HEK293T (cell line): ENCODE data around the gene WNT7A.

Experiments
- CTCF ChIA-PET: fragments of 350-600 bp; formaldehyde crosslinking; extraction: SDS; loops from one replicate; lab custom pipeline; 2021; ENCODE audit warnings: antibody characterized with exemption, inconsistent platforms; lab: Yijun Ruan, JAX
- POLR2A ChIA-PET: fragments of 350-600 bp; formaldehyde crosslinking; extraction: SDS; loops from one replicate; lab custom pipeline; 2020; ENCODE audit warnings: antibody characterized with exemption, inconsistent platforms; lab: Yijun Ruan, JAX
- DNase-seq: peaks from one replicate; pipeline ENCODE4 v3.0.0; 2012; ENCODE audit warnings: mixed read lengths; ENCODE audit errors: extremely low spot score
- ARNT ChIP-seq: fragments of 450-650 bp; IDR thresholded peaks from 2 replicates; pipeline ENCODE4 v1.6.1; 2017; ENCODE audit warnings: mild to moderate bottlenecking
- BHLHE40 ChIP-seq: fragments of 450-650 bp; IDR thresholded peaks from 2 replicates; pipeline ENCODE4 v1.6.1; 2016; ENCODE audit warnings: mild to moderate bottlenecking, moderate library complexity, borderline replicate concordance
- CTBP1 ChIP-seq: fragments of 450-650 bp; IDR thresholded peaks from 2 replicates; pipeline ENCODE4 v1.6.1; 2016; ENCODE audit warnings: borderline replicate concordance
- ELF4 ChIP-seq: fragments of 450-650 bp; IDR thresholded peaks from 2 replicates; pipeline ENCODE4 v1.6.1; 2017; ENCODE audit warnings: antibody characterized with exemption
- FOXA1 ChIP-seq: fragments of 450-650 bp; IDR thresholded peaks from 2 replicates; pipeline ENCODE4 v1.6.1; 2016; ENCODE audit warnings: mild to moderate bottlenecking
- FOXK2 ChIP-seq: fragments of 450-650 bp; IDR thresholded peaks from 2 replicates; pipeline ENCODE4 v1.6.1; 2016; ENCODE audit warnings: mild to moderate bottlenecking
- FOXM1 ChIP-seq: fragments of 450-650 bp; IDR thresholded peaks from 2 replicates; pipeline ENCODE4 v1.6.1; 2017; ENCODE audit warnings: mild to moderate bottlenecking, borderline replicate concordance
- HDGF ChIP-seq: fragments of 450-650 bp; IDR thresholded peaks from 2 replicates; pipeline ENCODE4 v1.6.1; 2017; ENCODE audit warnings: antibody characterized with exemption, borderline replicate concordance
- L3MBTL2 ChIP-seq: fragments of 450-650 bp; conservative IDR thresholded peaks from 2 replicates; pipeline ENCODE4 v1.6.1; 2016; ENCODE audit warnings: mild to moderate bottlenecking
- LEF1 ChIP-seq: fragments of 450-650 bp; IDR thresholded peaks from 2 replicates; pipeline ENCODE4 v1.6.1; 2017; ENCODE audit warnings: mild to moderate bottlenecking, borderline replicate concordance
- NFRKB ChIP-seq: fragments of 450-650 bp; IDR thresholded peaks from 2 replicates; pipeline ENCODE4 v1.6.1; 2016; ENCODE audit warnings: mild to moderate bottlenecking, moderate library complexity
- PKNOX1 ChIP-seq: fragments of 450-650 bp; IDR thresholded peaks from 2 replicates; pipeline ENCODE4 v1.6.1; 2016
- SP1 ChIP-seq: fragments of 450-650 bp; IDR thresholded peaks from 2 replicates; pipeline ENCODE4 v1.6.1; 2017
- SUZ12 ChIP-seq: fragments of 450-650 bp; IDR thresholded peaks from 2 replicates; pipeline ENCODE4 v1.6.1; 2016; ENCODE audit warnings: mild to moderate bottlenecking
- TARDBP ChIP-seq: fragments of 450-650 bp; IDR thresholded peaks from 2 replicates; pipeline ENCODE4 v1.6.1; 2016
- ZNF384 ChIP-seq: fragments of 450-650 bp; IDR thresholded peaks from 2 replicates; pipeline ENCODE4 v1.6.1; 2016

WNT7A gene

DNA sequence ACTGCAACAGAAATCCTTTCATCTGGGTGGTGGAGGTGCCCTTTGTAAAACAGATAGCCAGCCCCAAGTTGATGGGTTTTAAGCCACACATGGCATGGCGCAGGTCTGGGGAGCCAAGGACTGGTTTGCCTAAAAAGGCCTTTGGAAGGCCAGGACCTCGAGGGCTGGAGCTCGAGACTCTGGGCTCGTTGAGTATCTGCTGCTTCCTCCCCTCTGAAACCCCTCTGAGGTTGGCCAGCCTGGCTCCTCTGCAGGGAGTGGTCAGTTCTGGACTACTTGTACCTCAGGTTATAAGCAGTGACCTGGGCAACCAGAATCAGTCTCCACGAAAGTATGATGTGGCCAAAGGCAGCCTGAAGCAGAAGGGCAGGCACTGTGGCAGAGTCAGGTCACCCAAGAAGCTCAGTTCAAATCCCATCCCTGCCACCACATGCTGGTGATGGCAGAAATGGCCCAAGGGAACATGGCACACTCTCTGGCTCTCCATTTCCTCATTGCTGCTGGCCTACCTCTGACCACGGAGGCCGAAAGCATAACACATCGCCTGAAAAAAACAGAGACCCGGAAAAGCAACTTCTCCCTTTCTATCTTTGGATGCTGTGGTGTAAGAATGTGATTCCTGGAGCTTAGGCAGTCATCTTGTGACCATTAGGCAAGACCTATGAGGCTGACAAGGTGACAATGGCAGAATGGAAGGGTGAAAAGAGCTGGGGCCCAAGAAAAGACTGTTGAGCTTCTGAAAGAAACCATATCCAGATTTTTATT is 51.2 kb downstream of the WNT7A start:
- no peak for TF ChIP-seq ELF4
- no peak for TF ChIP-seq PKNOX1
- TF ChIP-seq CTBP1, result no peak
- no peak for TF ChIP-seq ARNT
- TF ChIP-seq NFRKB, result no peak
- TF ChIP-seq SUZ12, result no peak
- no peak for TF ChIP-seq FOXA1
- no peak for TF ChIP-seq L3MBTL2
- ChIA-PET POLR2A (no interaction called here), CTCF (no interaction called here)
- no peak for DNase-seq

DNA sequence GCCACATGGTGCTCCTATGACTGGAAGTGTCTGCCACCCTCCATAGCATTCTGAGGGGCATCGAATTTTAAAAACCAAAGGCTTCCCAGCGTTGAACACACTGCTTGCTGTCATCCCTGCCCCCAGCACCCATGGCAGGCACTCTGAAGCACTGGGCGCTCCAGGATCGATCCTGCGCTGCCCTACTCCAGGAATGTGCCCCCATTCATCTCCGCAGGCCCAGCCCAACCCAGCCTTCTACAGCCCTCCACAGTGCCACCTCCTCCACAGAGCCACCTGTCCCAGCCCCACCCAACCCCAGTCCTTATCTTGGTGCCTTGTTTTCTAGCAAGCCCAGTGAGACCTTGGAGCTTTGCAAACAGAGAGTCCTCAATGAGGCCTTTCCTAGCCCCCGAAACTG is 52.2 kb downstream of the WNT7A start:
- no peak for DNase-seq
- CTCF ChIA-PET, result no interaction called here
- TF ChIP-seq TARDBP (no peak), LEF1 (no peak), BHLHE40 (no peak), ZNF384 (no peak), SUZ12 (no peak), CTBP1 (no peak), NFRKB (no peak), ARNT (no peak), FOXK2 (no peak), FOXM1 (no peak), FOXA1 (no peak), HDGF (no peak), L3MBTL2 (no peak), PKNOX1 (no peak), SP1 (no peak), ELF4 (no peak)
- POLR2A ChIA-PET, result no interaction called here

- no peak for DNase-seq
- ChIA-PET CTCF (no interaction called here), POLR2A (no interaction called here)
- TF ChIP-seq HDGF, result no peak
- TF ChIP-seq FOXK2, result no peak
- no peak for TF ChIP-seq ELF4
- TF ChIP-seq ZNF384, result no peak
- no peak for TF ChIP-seq SUZ12
- no peak for TF ChIP-seq NFRKB
- TF ChIP-seq FOXA1, result no peak
- TF ChIP-seq L3MBTL2, result no peak
- no peak for TF ChIP-seq BHLHE40
- no peak for TF ChIP-seq LEF1
Measured at GRCh38 chr3:13827256-13827655, 52.6 kb downstream of the WNT7A start.

DNA sequence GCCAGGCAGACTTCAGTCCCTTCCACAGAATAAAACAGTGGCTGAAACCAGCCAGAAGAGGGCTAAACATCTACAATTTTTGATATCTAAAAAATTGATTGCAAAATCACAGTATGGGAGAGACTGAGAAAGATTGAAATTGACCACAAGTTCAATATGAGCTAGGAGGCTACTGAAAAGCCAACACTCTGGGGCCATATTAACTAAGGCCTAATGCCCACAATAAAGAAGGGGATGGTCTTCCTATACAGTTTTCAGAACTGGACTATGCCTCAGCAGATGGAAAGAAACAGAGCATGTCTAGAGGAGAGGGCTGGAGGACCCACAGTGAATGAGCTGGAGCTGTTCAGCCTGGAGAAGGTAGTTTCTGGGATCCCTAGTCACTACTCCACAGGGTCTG is 53.2 kb downstream of the WNT7A start:
- TF ChIP-seq PKNOX1, result no peak
- no peak for TF ChIP-seq FOXM1
- TF ChIP-seq SUZ12, result no peak
- TF ChIP-seq FOXA1, result no peak
- TF ChIP-seq LEF1, result no peak
- no peak for TF ChIP-seq TARDBP
- no peak for TF ChIP-seq NFRKB
- TF ChIP-seq ELF4, result no peak
- no peak for TF ChIP-seq SP1
- no peak for TF ChIP-seq HDGF
- POLR2A ChIA-PET, result no interaction called here
- no peak for DNase-seq
- CTCF ChIA-PET, result no interaction called here

GRCh38 chr3:13825821-13826220 is 54.0 kb downstream of the WNT7A start:
- ChIA-PET POLR2A (no interaction called here), CTCF (interaction anchor here (1.1 kb wide), 1 partner anchor 171 kb away, joined by 3 read pairs; no protein-coding TSS in a partner anchor)
- no peak for DNase-seq
- TF ChIP-seq FOXK2 (no peak), SUZ12 (no peak), ZNF384 (no peak), LEF1 (no peak), FOXA1 (no peak), BHLHE40 (no peak), SP1 (no peak), PKNOX1 (no peak), TARDBP (no peak), FOXM1 (no peak)

- TF ChIP-seq L3MBTL2 (no peak), TARDBP (no peak), ARNT (no peak), SP1 (no peak), NFRKB (no peak)
- CTCF ChIA-PET, result interaction anchor here (1.1 kb wide), 1 partner anchor 170 kb away, joined by 3 read pairs; no protein-coding TSS in a partner anchor
- POLR2A ChIA-PET, result no interaction called here
- DNase-seq, result no peak
Measured at GRCh38 chr3:13825311-13825579, 54.6 kb downstream of the WNT7A start.
